Renal pelvis (tissue), 12 donors: ENCODE measurements around the gene C4B. TPM values are rescaled to one million over a fixed set of nuclear protein-coding genes. Genes with fewer than 3 reads are reported as not detected.
"Not testable (repeated sequence)": the region's sequence is repeated elsewhere in the genome, so short reads cannot be mapped to it uniquely, and the experiment has no call there.

Experiments
- DNase-seq: peaks from one replicate; pipeline ENCODE4 v3.0.0-alpha.2; 2013
- long read RNA-seq, 16 experiments: transcript quantifications; one replicate each; lab custom pipeline, GENCODE V29; 2026
- polyA plus RNA-seq, 3 donors: library from polyadenylated mRNA; unstranded; fragments of 120-200 nt; gene quantifications; one replicate each; pipeline ENCODE4 v1.2.1, GENCODE V29; 2013; ENCODE audit not compliant: insufficient read length in 3 of 3

Gene C4B
- 10 to 100 TPM; 21.3 to 27.5 (median 22.2) TPM for polyA plus RNA-seq
- long read RNA-seq, donor 1: 0 reads
- long read RNA-seq, donor 2: 0 reads
- long read RNA-seq, donor 3: 0 reads
- long read RNA-seq, donor 4: 0 reads
- long read RNA-seq, donor 5: 0 reads
- long read RNA-seq, donor 6: 0 reads
- long read RNA-seq, donor 7: 0 reads
- long read RNA-seq, donor 8, partial matches to known transcripts: 19 of 24 reads
- long read RNA-seq, donor 8, other reads (novel, unspliced or antisense): 5 of 24 reads
- long read RNA-seq, donor 9: 0 reads
- long read RNA-seq, donor 10: 0 reads
- long read RNA-seq, donor 11: 0 reads
- long read RNA-seq, donor 12: 0 reads
- long read RNA-seq, donor 13: 0 reads
- long read RNA-seq, donor 14: 0 reads
- long read RNA-seq, donor 15, partial matches to known transcripts: 0 of 3 reads
- long read RNA-seq, donor 15, other reads (novel, unspliced or antisense): 0 of 3 reads
- long read RNA-seq, donor 16: 0 reads

GRCh38 chr6:32014547-32014946 is at the start of gene C4B:
Gene C4B, plus strand, starts transcription at chr6:32014795. Its CDS starts 51 bp downstream, at chr6:32014846.
- not testable (repeated sequence) for DNase-seq

GRCh38 chr6:31965700-31966099 is 48.9 kb upstream of the C4B start:
- no peak for DNase-seq

- no peak for DNase-seq
These were observed 48.1 kb upstream of the C4B start for GRCh38 chr6:31966506-31966905.

- no peak for DNase-seq
These were observed 47.3 kb upstream of the C4B start for GRCh38 chr6:31966997-31967925.

- no peak for DNase-seq
These were observed 46.7 kb upstream of the C4B start for GRCh38 chr6:31967926-31968320.

GRCh38 chr6:31968326-31968725 is 46.3 kb upstream of the C4B start:
- no peak for DNase-seq

- DNase-seq: no peak
These were observed 45.5 kb upstream of the C4B start for GRCh38 chr6:31968791-31969711.

GRCh38 chr6:31969712-31970603 is 44.6 kb upstream of the C4B start:
- no peak for DNase-seq

- no peak for DNase-seq
These were observed 43.9 kb upstream of the C4B start for GRCh38 chr6:31970604-31971271.

- DNase-seq: no peak
These were observed 43.2 kb upstream of the C4B start for GRCh38 chr6:31971279-31971992.

- peak; percentile 98 for DNase-seq
These were observed 42.4 kb upstream of the C4B start, which contains the start of gene DXO for GRCh38 chr6:31971993-31972708. Gene DXO, minus strand, starts transcription at chr6:31972138. Its CDS starts 463 bp downstream, at chr6:31971675.

- no peak for DNase-seq
These were observed 41.8 kb upstream of the C4B start for GRCh38 chr6:31972709-31973350.

- not testable (repeated sequence) for DNase-seq
These were observed 38.5 kb upstream of the C4B start for GRCh38 chr6:31976065-31976464.

- no peak for DNase-seq
These were observed 36.7 kb upstream of the C4B start for GRCh38 chr6:31977816-31978431.

GRCh38 chr6:31978831-31979230 is 35.8 kb upstream of the C4B start:
- no peak for DNase-seq

GRCh38 chr6:31979238-31979898 is 35.2 kb upstream of the C4B start:
- DNase-seq: no peak
